Measurements from ENCODE around the gene C8G.

DNA sequence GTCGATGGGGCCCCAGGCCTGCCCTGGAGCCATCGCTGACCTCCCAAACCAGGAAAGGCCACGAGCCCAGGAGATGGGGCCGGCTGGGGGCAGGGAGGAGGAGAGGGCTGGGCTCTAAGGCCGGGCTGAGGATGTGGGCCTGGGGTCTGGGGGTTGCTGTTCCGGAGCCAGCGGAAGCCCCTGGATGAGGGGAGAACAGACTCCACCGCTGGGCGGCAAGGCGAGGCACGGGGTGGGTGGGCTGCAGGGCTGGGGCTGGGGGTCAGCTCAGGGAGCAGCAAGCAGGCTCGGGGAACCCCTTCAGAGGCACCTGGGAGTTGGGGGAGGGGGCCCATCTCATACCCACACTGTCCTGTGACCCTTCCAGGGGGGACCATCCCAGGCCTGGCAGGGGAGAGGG lies 18.7 kb downstream of the C8G start:
- TF ChIP-seq, protein P1, sequence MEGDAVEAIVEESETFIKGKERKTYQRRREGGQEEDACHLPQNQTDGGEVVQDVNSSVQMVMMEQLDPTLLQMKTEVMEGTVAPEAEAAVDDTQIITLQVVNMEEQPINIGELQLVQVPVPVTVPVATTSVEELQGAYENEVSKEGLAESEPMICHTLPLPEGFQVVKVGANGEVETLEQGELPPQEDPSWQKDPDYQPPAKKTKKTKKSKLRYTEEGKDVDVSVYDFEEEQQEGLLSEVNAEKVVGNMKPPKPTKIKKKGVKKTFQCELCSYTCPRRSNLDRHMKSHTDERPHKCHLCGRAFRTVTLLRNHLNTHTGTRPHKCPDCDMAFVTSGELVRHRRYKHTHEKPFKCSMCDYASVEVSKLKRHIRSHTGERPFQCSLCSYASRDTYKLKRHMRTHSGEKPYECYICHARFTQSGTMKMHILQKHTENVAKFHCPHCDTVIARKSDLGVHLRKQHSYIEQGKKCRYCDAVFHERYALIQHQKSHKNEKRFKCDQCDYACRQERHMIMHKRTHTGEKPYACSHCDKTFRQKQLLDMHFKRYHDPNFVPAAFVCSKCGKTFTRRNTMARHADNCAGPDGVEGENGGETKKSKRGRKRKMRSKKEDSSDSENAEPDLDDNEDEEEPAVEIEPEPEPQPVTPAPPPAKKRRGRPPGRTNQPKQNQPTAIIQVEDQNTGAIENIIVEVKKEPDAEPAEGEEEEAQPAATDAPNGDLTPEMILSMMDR (IDR thresholded peaks at IDR 0.05): no peak
- TF ChIP-seq POLR2AphosphoS5 (IDR thresholded peaks at IDR 0.05): no peak
